GM18951 (cell line): ENCODE measurements around the gene PSMD12.
"Not testable (repeated sequence)": the region's sequence is repeated elsewhere in the genome, so short reads cannot be mapped to it uniquely, and the experiment has no call there.

ENCODE experiments used
- POLR2A ChIP-seq: IDR thresholded peaks from 4 replicates; pipeline ENCODE4 v1.6.1; 2011; ENCODE audit warnings: mild to moderate bottlenecking; ENCODE audit not compliant: insufficient read length, insufficient read depth; ENCODE audit errors: extremely low read depth
- in situ Hi-C: fragments of 300-500 bp; cut with MboI; formaldehyde crosslinking; loops from one replicate; pipeline ENCODE4 v1.12.0; 2022; ENCODE audit warnings: low sequenced_read_pairs, mixed read lengths, inconsistent platforms; ENCODE audit not compliant: unreplicated experiment

PSMD12 gene

GRCh38 chr17:67362173-67362572, 4.2 kb downstream of the PSMD12 start:
- no peak for TF ChIP-seq POLR2A
- in situ Hi-C loops, result no loop called here

- TF ChIP-seq POLR2A, result no peak
- in situ Hi-C loops, result no loop called here
These were observed 5.5 kb downstream of the PSMD12 start for GRCh38 chr17:67360880-67361279.

DNA sequence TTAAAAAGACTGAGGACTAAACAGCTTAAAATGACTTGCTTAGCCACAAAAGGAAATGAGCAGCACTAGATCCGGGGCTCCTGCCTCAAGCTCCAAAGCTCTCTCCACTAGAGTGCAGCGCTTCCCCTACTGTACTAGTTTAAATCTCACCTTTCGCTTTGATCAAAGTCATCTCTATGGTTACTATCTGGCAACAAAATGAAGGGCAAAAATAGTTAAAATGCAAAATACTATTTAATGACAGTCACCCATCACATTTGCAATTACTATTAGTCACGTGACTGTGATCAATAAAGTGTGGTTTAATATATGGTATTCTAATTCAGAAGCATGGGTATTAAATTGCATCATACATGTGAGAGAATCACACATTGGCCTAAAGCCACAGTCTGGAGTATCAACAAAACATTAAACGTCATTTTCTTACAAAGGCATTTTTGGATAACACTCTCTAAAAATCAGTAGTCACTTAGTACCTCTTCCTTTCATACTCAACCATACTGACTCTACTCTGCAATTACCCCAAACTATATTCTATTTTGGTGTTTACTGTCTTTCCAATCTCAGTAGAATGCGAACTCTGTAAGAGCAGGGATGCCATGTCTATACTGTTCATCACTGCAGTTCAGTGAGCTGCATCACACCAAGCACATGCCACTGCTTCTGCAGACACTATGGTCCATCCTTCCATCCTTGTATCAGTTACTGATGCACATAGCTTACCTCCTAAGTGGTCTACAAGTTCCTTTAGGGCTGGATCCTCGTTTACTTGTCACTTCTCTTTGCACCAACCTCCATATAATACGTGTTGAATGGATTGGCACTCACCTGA, 6.2 kb downstream of the PSMD12 start:
- no peak for TF ChIP-seq POLR2A
- in situ Hi-C loops, result no loop called here

DNA sequence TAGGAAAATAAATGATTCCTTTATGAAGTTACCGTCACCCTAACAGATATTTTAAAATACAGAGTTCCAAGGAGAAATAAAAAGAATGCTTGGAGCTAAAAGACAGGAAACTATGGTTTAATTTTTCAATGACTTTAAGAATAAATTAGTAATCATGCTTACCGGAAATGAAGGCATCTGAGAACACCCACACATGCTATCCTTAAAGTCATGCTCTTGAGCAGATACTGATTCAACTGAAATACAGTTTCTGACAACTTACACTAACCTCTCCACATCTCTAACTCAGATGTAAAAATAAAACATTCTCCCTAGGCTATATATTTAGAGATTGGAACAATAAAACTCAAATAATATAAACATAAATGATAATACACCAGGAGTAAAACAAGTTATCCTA, 7.8 kb downstream of the PSMD12 start:
- no peak for TF ChIP-seq POLR2A
- in situ Hi-C loops, result no loop called here

GRCh38 chr17:67353929-67354574, 12.3 kb downstream of the PSMD12 start:
- in situ Hi-C loops, result no loop called here
- no peak for TF ChIP-seq POLR2A

DNA sequence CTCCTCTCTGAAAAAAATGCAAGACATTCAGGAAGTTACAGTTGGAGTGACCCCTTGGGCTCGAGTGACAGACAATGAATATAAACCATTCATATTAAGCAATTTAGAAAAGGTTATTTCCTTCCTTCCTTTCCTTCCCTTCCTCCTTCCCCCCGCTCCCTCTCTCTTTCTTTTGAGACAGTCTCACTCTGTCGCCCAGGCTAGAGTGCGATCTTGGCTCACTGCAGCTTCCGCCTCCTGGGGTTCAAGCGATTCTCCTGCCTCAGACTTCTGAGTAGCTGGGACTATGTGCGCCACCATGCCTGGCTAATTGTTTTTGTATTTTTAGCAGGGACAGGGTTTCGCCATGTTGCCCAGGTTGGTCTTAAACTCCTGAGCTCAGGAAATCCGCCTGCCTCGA, 13.2 kb downstream of the PSMD12 start:
- TF ChIP-seq POLR2A, result no peak
- in situ Hi-C loops, result no loop called here

DNA sequence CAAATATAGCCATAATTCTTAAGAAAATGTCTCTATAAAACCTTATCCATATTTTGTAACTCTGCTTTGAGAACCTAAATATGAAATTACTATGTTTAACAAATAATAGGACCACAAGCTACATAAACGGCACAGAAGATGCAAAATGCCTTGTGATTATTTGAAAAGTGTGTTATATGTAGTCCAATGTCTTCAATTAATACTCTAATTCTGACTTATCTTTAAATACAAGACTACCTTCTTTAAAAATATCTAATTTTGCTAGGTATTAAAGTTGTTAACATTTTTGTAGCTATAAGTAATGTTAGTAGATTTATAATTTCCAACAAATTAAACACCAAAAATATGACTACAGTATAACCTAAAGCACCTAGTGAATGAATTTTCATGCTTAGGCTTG, 17.0 kb downstream of the PSMD12 start:
- in situ Hi-C loops, result no loop called here
- TF ChIP-seq POLR2A, result no peak

DNA sequence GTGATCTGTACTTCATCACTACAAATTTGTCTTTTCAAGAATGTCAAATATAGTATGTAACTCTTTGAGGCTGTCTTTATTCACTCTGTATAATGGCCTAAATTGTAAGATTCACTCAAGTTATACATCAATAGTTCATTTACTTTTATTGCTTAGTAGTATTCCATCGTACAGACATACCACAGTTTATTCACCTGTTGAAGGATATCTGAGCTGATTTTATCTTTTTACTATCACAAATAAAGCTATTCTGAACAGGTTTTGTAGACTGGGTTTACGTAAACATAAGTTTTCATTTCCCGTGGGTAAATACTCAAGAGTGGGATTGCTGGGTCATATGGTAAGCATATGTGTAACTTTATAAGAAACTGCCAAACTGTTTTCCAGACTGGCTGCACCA, 18.6 kb downstream of the PSMD12 start:
- in situ Hi-C loops, result no loop called here
- no peak for TF ChIP-seq POLR2A

DNA sequence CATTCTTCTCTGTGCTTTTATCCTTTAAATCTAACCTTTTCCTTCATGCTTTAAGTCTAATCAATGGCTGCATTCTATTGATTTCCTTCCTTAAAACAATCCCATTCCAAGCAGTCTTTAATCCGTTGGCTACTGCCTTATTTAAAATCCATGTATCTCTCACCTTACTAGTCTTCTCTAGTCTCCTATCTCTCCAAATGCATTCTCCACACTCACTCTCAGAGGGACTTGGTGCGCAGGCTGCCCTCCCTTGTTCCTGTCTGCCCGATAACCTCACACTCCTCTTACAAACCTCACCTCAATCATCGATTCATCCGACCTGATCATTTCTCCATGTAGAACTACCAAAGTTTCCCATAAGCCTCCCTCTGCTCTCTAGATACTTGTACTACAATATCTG, 23.1 kb downstream of the PSMD12 start:
- in situ Hi-C loops, result no loop called here
- no peak for TF ChIP-seq POLR2A

GRCh38 chr17:67338353-67338752, 28.0 kb downstream of the PSMD12 start:
- in situ Hi-C loops, result not testable (repeated sequence)

DNA sequence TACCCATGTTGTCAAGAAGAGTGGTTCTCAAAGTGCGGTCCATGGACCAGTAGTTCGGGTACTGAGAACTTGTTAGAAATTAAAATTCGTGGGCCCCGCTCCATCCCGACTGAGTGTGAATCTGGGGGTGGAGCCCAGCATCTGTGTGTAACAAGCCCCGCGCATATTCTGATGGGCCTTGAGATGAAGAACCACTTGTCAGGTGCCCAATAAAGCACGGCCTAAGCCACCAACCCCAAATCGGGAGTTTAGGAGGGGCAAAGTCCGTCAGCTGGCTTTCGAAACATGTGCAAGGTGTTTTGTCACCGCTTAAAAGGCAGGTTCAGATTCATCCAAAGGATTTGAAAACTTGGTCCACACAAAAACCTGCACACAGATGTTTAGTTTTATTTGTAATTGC, 29.5 kb downstream of the PSMD12 start:
- in situ Hi-C loops, result no loop called here
- no peak for TF ChIP-seq POLR2A

DNA sequence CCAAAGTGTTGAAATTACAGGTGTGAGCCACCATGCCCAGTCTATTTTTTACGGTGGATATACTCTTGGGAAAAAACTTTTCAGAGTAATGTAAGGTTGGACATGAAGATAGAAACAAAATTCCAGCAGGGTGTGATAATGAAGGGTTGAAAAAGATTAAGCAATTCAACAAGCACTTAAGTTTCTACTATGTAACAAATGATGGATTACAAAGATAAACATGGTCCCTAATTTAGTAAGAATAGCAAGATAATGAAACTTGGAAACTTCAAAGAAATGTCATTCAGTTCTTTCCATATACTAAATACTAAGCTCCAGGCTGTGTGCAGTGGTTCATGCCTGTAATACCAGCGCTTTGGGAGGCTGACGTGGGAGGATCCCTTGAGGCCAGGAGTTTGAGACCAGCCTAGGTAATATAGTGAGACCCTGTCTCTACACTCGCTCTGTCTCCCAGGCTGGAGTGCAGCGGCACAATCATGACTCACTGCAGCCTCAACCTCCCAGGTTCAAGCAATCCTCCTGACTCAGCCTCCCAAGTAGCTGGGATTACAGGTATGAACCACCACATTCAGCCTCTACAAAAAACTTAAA, 31.0 kb downstream of the PSMD12 start:
- in situ Hi-C loops, result no loop called here
- TF ChIP-seq POLR2A, result no peak

DNA sequence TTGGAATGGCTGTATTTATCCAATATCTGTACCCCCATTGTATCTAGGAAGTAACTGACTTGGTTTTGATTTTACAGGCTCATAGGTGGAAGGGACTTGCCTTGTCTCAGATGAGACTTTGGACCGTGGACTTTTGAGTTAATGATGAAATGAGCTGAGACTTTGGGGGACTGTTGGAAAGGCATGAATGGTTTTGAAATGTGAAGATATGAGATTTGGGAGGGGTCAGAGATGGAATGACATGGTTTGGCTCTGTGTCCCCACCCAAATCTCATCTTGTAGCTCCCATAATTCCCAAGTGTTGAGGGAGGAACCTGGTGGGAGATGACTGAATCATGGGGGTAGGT, 34.2 kb downstream of the PSMD12 start:
- in situ Hi-C loops, result not testable (repeated sequence)

- in situ Hi-C loops, result not testable (repeated sequence)
These were observed 34.8 kb downstream of the PSMD12 start for GRCh38 chr17:67331381-67332161.

- in situ Hi-C loops, result no loop called here
- no peak for TF ChIP-seq POLR2A
These were observed 38.4 kb downstream of the PSMD12 start for GRCh38 chr17:67328026-67328425.

GRCh38 chr17:67326959-67327745, 39.2 kb downstream of the PSMD12 start:
- in situ Hi-C loops, result not testable (repeated sequence)
